GM06990 (cell line): ENCODE measurements around the gene DAB2.

ENCODE experiments used
- DNase-seq: peaks from one replicate; pipeline ENCODE4 v3.0.0-alpha.2; 2011; ENCODE audit not compliant: insufficient read length; ENCODE audit errors: extremely low read depth
- H3K27me3 ChIP-seq: replicated peaks from 2 replicates; pipeline ENCODE4 v1.6.0; 2011; ENCODE audit warnings: low read length; ENCODE audit not compliant: control insufficient read depth, insufficient read depth
- H3K36me3 ChIP-seq: 2 replicates; pipeline ENCODE4 v1.5.1; 2011; ENCODE audit warnings: low read length; ENCODE audit not compliant: control insufficient read depth, insufficient read depth
- H3K4me3 ChIP-seq: replicated peaks from 2 replicates; pipeline ENCODE4 v1.5.1; 2011; ENCODE audit warnings: low read depth, mild to moderate bottlenecking, control low read depth, low read length
- TF ChIP-seq, protein P1 (sequence below): IDR thresholded peaks from 2 replicates; pipeline ENCODE4 v1.5.1; 2011; ENCODE audit warnings: low read length, control low read depth, mild to moderate bottlenecking, inconsistent platforms; ENCODE audit not compliant: insufficient read depth, poor library complexity, severe bottlenecking

DAB2 gene

DNA sequence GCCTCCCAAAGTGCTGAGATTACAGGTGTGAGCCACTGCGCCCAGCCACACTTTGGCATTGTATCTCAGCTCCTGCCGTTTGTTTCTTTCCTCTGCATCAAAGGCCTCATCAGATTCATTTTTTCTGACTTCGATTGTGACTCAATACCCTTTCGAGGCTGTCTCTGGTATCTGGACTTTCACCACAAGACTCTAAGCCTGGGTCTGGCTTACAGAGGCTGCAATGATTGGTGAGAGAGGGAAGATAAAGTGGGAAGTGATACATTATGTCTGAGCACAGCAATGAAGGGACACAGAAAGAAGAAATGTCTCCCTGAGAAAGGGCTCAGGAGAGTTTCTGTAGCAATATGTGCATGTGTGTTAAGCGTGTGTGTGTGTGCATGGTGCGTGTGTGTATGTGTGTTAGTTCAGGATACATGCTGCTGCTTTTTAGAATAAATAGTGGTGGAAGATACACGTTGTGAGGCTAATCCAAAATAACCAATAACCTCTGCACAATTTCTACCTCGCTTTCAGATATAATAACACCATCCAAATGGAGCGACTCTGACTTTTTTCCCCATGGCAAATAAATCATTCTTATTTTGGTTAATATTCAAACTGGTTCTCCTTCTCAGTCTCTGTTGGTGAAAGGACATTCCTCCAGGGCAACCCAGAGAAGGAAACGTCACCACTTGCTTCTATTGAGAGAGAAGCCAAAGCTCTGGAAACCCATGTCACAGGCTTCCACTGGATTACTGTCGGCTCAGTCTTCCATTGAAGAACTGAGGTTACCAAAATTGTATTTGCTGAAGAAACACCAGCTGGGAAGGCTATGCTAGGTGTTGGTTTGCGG lies 8.1 kb upstream of the DAB2 start:
- DNase-seq, result no peak
- no peak overlapping the region for H3K4me3 ChIP-seq
- no peaks in the 10 kb centered on the region for H3K36me3 ChIP-seq
- no peaks in the 10 kb centered on the region for H3K27me3 ChIP-seq
- TF ChIP-seq, protein P1, sequence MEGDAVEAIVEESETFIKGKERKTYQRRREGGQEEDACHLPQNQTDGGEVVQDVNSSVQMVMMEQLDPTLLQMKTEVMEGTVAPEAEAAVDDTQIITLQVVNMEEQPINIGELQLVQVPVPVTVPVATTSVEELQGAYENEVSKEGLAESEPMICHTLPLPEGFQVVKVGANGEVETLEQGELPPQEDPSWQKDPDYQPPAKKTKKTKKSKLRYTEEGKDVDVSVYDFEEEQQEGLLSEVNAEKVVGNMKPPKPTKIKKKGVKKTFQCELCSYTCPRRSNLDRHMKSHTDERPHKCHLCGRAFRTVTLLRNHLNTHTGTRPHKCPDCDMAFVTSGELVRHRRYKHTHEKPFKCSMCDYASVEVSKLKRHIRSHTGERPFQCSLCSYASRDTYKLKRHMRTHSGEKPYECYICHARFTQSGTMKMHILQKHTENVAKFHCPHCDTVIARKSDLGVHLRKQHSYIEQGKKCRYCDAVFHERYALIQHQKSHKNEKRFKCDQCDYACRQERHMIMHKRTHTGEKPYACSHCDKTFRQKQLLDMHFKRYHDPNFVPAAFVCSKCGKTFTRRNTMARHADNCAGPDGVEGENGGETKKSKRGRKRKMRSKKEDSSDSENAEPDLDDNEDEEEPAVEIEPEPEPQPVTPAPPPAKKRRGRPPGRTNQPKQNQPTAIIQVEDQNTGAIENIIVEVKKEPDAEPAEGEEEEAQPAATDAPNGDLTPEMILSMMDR, result no peak

DNA sequence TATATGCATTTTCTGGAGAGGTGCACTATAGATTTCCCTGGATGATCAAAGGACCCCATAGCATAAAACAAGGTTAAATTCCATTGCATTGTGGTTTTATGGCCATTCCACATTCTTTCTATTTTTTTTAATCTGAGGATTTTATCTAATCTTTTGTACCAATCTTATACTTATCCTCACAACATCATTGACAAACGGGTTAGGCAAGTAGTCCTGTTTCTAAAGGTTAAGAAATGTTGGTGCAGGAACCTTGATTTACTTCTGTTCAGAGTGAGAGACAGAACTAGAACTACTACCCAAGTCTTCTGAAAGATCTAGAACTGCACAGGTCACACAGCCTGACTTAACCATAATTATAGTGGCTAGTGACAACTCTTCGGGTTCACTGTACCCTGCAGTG lies 5.7 kb upstream of the DAB2 start:
- Histone ChIP-seq H3K36me3 (no peaks in the 10 kb centered on the region), H3K4me3 (no peak overlapping the region), H3K27me3 (peaks cover 2% of the 10 kb centered on the region)
- TF ChIP-seq, protein P1, result no peak
- DNase-seq, result no peak

DNA sequence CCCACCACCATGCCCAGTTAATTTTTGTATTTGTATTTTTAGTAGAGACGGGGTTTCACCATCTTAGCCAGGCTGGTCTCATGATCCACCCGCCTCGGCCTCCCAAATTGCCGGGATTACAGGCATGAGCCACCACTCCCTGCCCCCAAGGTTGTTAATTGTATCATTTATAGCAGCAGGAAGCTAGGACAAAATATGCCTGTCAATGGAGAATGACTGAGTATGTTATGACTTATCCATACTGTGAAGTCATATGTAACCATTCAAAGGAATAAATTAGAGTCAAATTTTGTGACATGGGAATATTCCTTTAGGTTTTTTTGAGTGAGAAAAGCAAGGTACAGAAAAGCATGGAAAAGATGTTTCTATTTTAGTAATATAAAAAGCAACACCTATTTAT lies 3.9 kb upstream of the DAB2 start:
- Histone ChIP-seq H3K27me3 (peaks cover 3% of the 10 kb centered on the region), H3K36me3 (no peaks in the 10 kb centered on the region), H3K4me3 (no peak overlapping the region)
- TF ChIP-seq, protein P1, result no peak
- DNase-seq, result no peak

DNA sequence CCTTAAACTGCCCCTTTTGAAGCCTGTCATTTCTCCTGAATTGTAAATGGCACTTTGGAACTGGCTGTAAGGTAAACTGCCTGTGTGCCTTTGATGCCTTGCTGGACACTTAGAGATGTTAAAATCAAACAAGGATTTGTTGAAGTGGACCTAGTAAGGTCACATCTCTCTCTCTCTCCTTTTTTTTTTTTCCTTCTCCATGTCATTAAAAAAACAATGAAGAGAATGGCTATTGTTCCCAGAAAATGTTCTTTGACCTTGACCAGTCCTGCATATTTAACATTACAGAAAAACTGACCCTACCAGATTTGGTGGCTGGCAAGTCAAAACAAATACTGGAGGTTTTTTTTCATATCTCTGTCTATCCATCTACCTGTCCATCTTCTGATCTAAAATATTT lies 2.9 kb upstream of the DAB2 start:
- TF ChIP-seq, protein P1, result no peak
- Histone ChIP-seq H3K36me3 (no peaks in the 10 kb centered on the region), H3K4me3 (no peak overlapping the region), H3K27me3 (peaks cover 4% of the 10 kb centered on the region)
- DNase-seq, result no peak

DNA sequence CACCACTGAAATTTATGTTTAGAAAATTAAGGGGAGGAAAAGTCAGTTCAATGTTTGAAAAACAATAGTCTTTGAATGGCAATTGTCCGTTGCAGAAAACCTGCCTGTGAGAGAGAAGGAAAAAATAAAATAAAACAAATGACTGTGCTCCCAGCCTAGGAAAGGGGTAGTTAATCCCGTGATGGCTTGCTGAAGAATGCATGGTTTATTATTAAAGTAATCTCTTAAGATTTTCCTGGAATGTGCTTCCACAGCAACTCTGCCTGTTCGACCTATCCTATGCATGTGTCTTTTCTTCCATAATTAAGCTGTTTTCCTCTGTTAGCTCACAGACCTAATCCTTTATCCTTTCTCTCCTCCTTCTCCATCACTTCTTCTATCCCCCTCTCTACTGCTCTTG lies 2.4 kb upstream of the DAB2 start:
- Histone ChIP-seq H3K27me3 (peaks cover 4% of the 10 kb centered on the region), H3K4me3 (no peak overlapping the region), H3K36me3 (no peaks in the 10 kb centered on the region)
- DNase-seq, result no peak
- TF ChIP-seq, protein P1, result no peak
